CD14-positive monocyte (primary cell): ENCODE measurements around the gene TDP1. TPM values are rescaled to one million over a fixed set of nuclear protein-coding genes. Genes with fewer than 3 reads are reported as not detected.
"Not testable (repeated sequence)": the region's sequence is repeated elsewhere in the genome, so short reads cannot be mapped to it uniquely, and the experiment has no call there.

ENCODE experiments used
- DNase-seq, 3 donors: peaks; one replicate each; pipeline ENCODE4 v3.0.0-alpha.2; 2011 to 2022
- H2AFZ ChIP-seq: 2 replicates; pipeline ENCODE4 v1.6.0; 2012; ENCODE audit warnings: mild to moderate bottlenecking, low read depth, low read length, inconsistent platforms; ENCODE audit not compliant: insufficient read depth, poor library complexity, severe bottlenecking
- H3K27ac ChIP-seq, 2 donors: 1 replicate in 1 of 2; 2 replicates in 1 of 2; pipeline ENCODE4 v1.5.1; 2012 to 2013; ENCODE audit warnings: low read length in 2 of 2, control low read depth in 1 of 2, inconsistent platforms in 1 of 2, low read depth in 1 of 2, mild to moderate bottlenecking in 1 of 2
- H3K27me3 ChIP-seq, 2 donors: one replicate each; pipeline versions ENCODE4 v1.6.0 to v1.6.1; 2011 to 2013; ENCODE audit warnings: low read length in 2 of 2; ENCODE audit not compliant: control insufficient read depth in 2 of 2, insufficient read depth in 2 of 2
- H3K36me3 ChIP-seq, 2 donors: replicated peaks in 1 of 2; 1 replicate in 1 of 2; 2 replicates in 1 of 2; pipeline versions ENCODE4 v1.5.1 to v1.6.1; 2012 to 2013; ENCODE audit warnings: low read length in 2 of 2, control low read depth in 1 of 2, inconsistent platforms in 1 of 2, mild to moderate bottlenecking in 1 of 2; ENCODE audit not compliant: insufficient read depth in 2 of 2, control insufficient read depth in 1 of 2
- H3K4me1 ChIP-seq, 2 donors: 1 replicate in 1 of 2; 2 replicates in 1 of 2; pipeline versions ENCODE4 v1.5.1 to v1.6.1; 2012 to 2013; ENCODE audit warnings: low read length in 2 of 2, control low read depth in 1 of 2, inconsistent platforms in 1 of 2, mild to moderate bottlenecking in 1 of 2, moderate library complexity in 1 of 2; ENCODE audit not compliant: insufficient read depth in 2 of 2, control insufficient read depth in 1 of 2
- H3K4me2 ChIP-seq: replicated peaks from 2 replicates; pipeline ENCODE3; 2012; ENCODE audit warnings: low read length, moderate library complexity, mild to moderate bottlenecking; ENCODE audit not compliant: poor library complexity, severe bottlenecking; ENCODE audit errors: extremely low read depth
- H3K4me3 ChIP-seq, 3 experiments: fragments of 200-600 bp in 1 of 3; sonication (generic) in 1 of 3; replicated peaks in 1 of 3; 1 replicate in 2 of 3; 2 replicates in 1 of 3; pipeline ENCODE4 v1.5.1; 2011 to 2013; ENCODE audit warnings: low read length in 3 of 3, mild to moderate bottlenecking in 3 of 3, control low read depth in 2 of 3, low read depth in 2 of 3, inconsistent platforms in 1 of 3, moderate library complexity in 1 of 3
- H3K79me2 ChIP-seq: 2 replicates; pipeline ENCODE4 v1.6.0; 2012; ENCODE audit warnings: mild to moderate bottlenecking, control low read depth, inconsistent platforms, low read length, moderate library complexity; ENCODE audit not compliant: insufficient read depth
- H3K9ac ChIP-seq: 2 replicates; pipeline ENCODE4 v1.6.0; 2017; ENCODE audit warnings: low read length, mild to moderate bottlenecking; ENCODE audit not compliant: insufficient read depth, poor library complexity, severe bottlenecking
- H3K9me3 ChIP-seq, 2 donors: replicated peaks in 1 of 2; 1 replicate in 1 of 2; 2 replicates in 1 of 2; pipeline versions ENCODE4 v1.5.1 to v1.6.1; 2012 to 2013; ENCODE audit warnings: low read length in 2 of 2, control low read depth in 1 of 2; ENCODE audit not compliant: control insufficient read depth in 1 of 2, insufficient read depth in 1 of 2
- H4K20me1 ChIP-seq: 2 replicates; pipeline ENCODE4 v1.6.0; 2012; ENCODE audit warnings: mild to moderate bottlenecking, low read length, control low read depth, moderate library complexity; ENCODE audit not compliant: insufficient read depth
- H3K27ac Mint-ChIP-seq, 7 donors: one replicate each; pipeline ENCODE4 v1.8.0; 2020; ENCODE audit warnings: mild to moderate bottlenecking in 7 of 7, mixed read lengths in 7 of 7, moderate library complexity in 6 of 7, inconsistent platforms in 2 of 7
- H3K27me3 Mint-ChIP-seq, 3 donors: one replicate each; pipeline ENCODE4 v1.8.0; 2021 to 2022; ENCODE audit warnings: low read depth in 3 of 3, mild to moderate bottlenecking in 3 of 3, mixed read lengths in 3 of 3, moderate library complexity in 3 of 3, inconsistent platforms in 1 of 3
- H3K36me3 Mint-ChIP-seq, 2 donors: one replicate each; pipeline ENCODE4 v1.8.0; 2020; ENCODE audit warnings: mixed read lengths in 2 of 2, inconsistent platforms in 1 of 2, mild to moderate bottlenecking in 1 of 2
- H3K4me1 Mint-ChIP-seq: one replicate; pipeline ENCODE4 v1.8.0; 2020; ENCODE audit warnings: mild to moderate bottlenecking, mixed read lengths
- H3K4me3 Mint-ChIP-seq, 2 donors: one replicate each; pipeline ENCODE4 v1.8.0; 2020; ENCODE audit warnings: mild to moderate bottlenecking in 2 of 2, mixed read lengths in 2 of 2, moderate library complexity in 1 of 2
- H3K9me3 Mint-ChIP-seq, 7 donors: one replicate each; pipeline ENCODE4 v1.8.0; 2020 to 2022; ENCODE audit warnings: mixed read lengths in 7 of 7, mild to moderate bottlenecking in 6 of 7, moderate library complexity in 6 of 7, inconsistent platforms in 2 of 7
- WGBS: methylation state at CpG from one replicate; pipeline ENCODE4 v1.1.5; 2013; ENCODE audit warnings: missing lambda C conversion rate; ENCODE audit not compliant: insufficient coverage; 5-methylcytosine and 5-hydroxymethylcytosine counted together
- intact Hi-C, 2 donors: fragments of 100-400 bp; cut with micrococcal nuclease; formaldehyde crosslinking; loops; one replicate each; pipeline versions ENCODE4 v1.15.0 to v1.15.1; 2023
- polyA plus RNA-seq, 3 donors: library from polyadenylated mRNA; depleted of rRNA in 1 of 3; unstranded in 2 of 3; stranded (reverse) in 1 of 3; fragments of 300-500 nt in 2 of 3; fragments of >200 nt in 1 of 3; fragmentation: Illumina TruSeq in 2 of 3; gene quantifications; 1 replicate in 2 of 3; 2 replicates in 1 of 3; pipeline ENCODE4 v1.2.3, GENCODE V29; 2012 to 2021
- TF ChIP-seq, protein P1 (sequence below): fragments of 200-600 bp; IDR thresholded peaks from one replicate; pipeline ENCODE4 v1.8.0; 2022; ENCODE audit warnings: antibody characterized with exemption, mild to moderate bottlenecking

The TDP1 gene
- polyA plus RNA-seq, 3 donors: 9.2 to 13.4 (median 10.6) TPM

DNA sequence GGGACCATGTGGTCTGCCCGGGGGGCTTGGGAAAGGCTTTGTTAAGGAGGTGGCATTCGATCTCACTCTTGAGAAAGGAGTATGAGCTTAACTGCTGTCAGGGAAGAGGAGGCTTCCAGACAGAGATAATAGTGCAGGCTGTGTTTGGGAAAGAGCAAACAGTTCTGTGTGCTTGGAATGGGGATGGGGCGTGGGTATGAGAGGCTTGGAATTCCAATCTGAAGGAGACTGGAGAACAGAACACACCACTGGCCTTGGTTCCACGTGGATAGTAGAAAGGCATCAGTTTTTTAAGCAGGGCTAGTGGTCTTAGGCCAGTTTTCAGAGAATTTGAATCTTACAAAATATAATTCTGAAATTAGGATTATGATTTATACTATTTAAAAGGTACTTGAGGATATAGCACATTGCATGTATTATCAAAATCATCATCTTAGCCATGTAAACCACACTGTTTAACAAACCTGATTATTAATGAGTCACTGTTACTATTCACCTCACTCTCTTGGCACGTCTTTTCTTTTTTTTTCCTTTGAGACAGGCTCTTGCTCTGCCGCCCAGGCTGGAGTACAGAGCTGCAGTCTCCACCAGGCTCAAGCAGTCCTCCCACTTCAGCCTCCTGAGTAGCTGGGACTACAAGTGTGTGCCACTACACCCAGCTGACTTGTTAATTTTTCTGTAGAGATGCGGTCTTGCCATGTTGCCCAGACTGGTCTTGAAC is 67.6 kb downstream of the TDP1 start:
- no peaks in the 10 kb centered on the region for H3K4me1 Mint-ChIP-seq
- H3K9ac ChIP-seq: no peak overlapping the region
- H3K4me3 Mint-ChIP-seq: no peak overlapping the region
- peaks cover 51 to 79% of the 10 kb centered on the region in 2 donors for H3K36me3 ChIP-seq
- peak overlapping the region in 2 of 7 donors; percentile 2 to 4 for H3K27ac Mint-ChIP-seq
- H4K20me1 ChIP-seq: no peaks in the 10 kb centered on the region
- H3K27ac ChIP-seq: no peak overlapping the region
- no peaks in the 10 kb centered on the region for H3K4me1 ChIP-seq
- H3K27me3 ChIP-seq: no peaks in the 10 kb centered on the region
- H3K27me3 Mint-ChIP-seq: peaks cover 0 to under 1% (median 0%) of the 10 kb centered on the region in 3 donors
- H3K79me2 ChIP-seq: no peaks in the 10 kb centered on the region
- no peak overlapping the region for H3K4me3 ChIP-seq
- H3K36me3 Mint-ChIP-seq: peaks cover 64 to 66% of the 10 kb centered on the region in 2 donors
- TF ChIP-seq, protein P1, sequence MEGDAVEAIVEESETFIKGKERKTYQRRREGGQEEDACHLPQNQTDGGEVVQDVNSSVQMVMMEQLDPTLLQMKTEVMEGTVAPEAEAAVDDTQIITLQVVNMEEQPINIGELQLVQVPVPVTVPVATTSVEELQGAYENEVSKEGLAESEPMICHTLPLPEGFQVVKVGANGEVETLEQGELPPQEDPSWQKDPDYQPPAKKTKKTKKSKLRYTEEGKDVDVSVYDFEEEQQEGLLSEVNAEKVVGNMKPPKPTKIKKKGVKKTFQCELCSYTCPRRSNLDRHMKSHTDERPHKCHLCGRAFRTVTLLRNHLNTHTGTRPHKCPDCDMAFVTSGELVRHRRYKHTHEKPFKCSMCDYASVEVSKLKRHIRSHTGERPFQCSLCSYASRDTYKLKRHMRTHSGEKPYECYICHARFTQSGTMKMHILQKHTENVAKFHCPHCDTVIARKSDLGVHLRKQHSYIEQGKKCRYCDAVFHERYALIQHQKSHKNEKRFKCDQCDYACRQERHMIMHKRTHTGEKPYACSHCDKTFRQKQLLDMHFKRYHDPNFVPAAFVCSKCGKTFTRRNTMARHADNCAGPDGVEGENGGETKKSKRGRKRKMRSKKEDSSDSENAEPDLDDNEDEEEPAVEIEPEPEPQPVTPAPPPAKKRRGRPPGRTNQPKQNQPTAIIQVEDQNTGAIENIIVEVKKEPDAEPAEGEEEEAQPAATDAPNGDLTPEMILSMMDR: no peak
- H3K9me3 Mint-ChIP-seq: peaks cover 0 to 2% (median 0%) of the 10 kb centered on the region in 7 donors
- intact Hi-C loops: no loop called here
- no peak for DNase-seq
- no peak overlapping the region for H2AFZ ChIP-seq
- no peaks in the 10 kb centered on the region for H3K9me3 ChIP-seq
- WGBS: 100% methylated on average over 5 of the region's 7 CpGs
- H3K4me2 ChIP-seq: no peak overlapping the region

DNA sequence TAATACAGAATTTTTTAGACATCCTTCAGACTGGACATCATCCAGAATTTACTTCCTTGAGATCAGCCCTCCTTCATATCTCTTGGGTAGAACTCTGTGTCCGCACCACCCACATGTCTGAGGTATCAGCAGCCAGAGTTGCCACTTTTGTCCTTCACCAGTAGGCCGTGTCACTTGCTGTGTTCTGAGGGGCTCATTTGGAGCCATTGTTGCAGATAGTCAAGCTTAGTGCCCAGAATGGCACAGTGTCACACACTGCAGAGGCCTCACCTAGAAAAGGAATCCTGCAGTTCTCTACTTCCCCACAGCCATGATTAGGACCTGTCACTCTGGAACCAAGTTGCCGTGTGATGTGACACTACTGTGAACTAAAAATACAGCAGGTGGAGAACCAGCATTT is 69.2 kb downstream of the TDP1 start:
- H3K79me2 ChIP-seq: no peaks in the 10 kb centered on the region
- no peak overlapping the region for H3K27ac ChIP-seq
- Mint-ChIP-seq H3K36me3 (peaks cover 55 to 62% of the 10 kb centered on the region in 2 donors), H3K27me3 (no peaks in the 10 kb centered on the region), H3K27ac (peak overlapping the region in 1 of 7 donors; percentile 54), H3K9me3 (peaks cover 0 to 2% (median 0%) of the 10 kb centered on the region in 7 donors), H3K4me1 (no peaks in the 10 kb centered on the region), H3K4me3 (no peak overlapping the region)
- no peak overlapping the region for H2AFZ ChIP-seq
- no peak overlapping the region for H3K4me2 ChIP-seq
- intact Hi-C loops: no loop called here
- TF ChIP-seq, protein P1: no peak
- no peak overlapping the region for H3K9ac ChIP-seq
- no peaks in the 10 kb centered on the region for H4K20me1 ChIP-seq
- DNase-seq: no peak
- no peak overlapping the region for H3K4me3 ChIP-seq
- H3K27me3 ChIP-seq: no peaks in the 10 kb centered on the region
- no peaks in the 10 kb centered on the region for H3K4me1 ChIP-seq
- 100% methylated on average over 3 of the region's 3 CpGs for WGBS
- H3K36me3 ChIP-seq: peaks cover 46 to 68% of the 10 kb centered on the region in 2 donors
- no peaks in the 10 kb centered on the region for H3K9me3 ChIP-seq

DNA sequence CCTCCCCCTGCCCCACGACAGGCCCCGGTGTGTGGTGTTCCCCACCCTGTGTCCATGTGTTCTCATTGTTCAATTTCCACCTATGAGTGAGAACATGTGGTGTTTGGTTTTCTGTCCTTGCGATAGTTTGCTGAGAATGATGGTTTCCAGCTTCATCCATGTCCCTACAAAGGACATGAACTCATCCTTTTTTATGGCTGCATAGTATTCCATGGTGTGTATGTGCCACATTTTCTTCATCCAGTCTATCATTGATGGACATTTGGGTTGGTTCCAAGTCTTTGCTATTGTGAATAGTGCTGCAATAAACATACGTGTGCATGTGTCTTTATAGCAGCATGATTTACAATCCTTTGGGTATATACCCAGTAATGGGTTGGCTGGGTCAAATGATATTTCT is 70.9 kb downstream of the TDP1 start:
- H2AFZ ChIP-seq, H3K4me2 ChIP-seq, H3K4me1 Mint-ChIP-seq, H3K27me3 ChIP-seq, H3K4me3 Mint-ChIP-seq, H3K4me1 ChIP-seq, H3K27me3 Mint-ChIP-seq, H3K27ac ChIP-seq, DNase-seq, H3K27ac Mint-ChIP-seq, H3K4me3 ChIP-seq, intact Hi-C loops, H3K9ac ChIP-seq, H4K20me1 ChIP-seq, H3K9me3 ChIP-seq, H3K9me3 Mint-ChIP-seq, H3K79me2 ChIP-seq: not testable (repeated sequence)
- WGBS: no CpG with 5 or more reads among the region's 4 CpGs
- H3K36me3 ChIP-seq: peaks cover 36 to 68% of the 10 kb centered on the region in 2 donors
- peaks cover 56 to 66% of the 10 kb centered on the region in 2 donors for H3K36me3 Mint-ChIP-seq
